Fibroblast of pulmonary artery (primary cell): ENCODE measurements around the gene NECTIN3.

Source experiments
- DNase-seq: peaks from one replicate; pipeline ENCODE4 v3.0.0-alpha.2; 2010; ENCODE audit warnings: low read depth
- H3K4me3 ChIP-seq: replicated peaks from 2 replicates; pipeline ENCODE4 v1.5.1; 2011; ENCODE audit warnings: low read depth, mild to moderate bottlenecking, control low read depth, low read length, moderate library complexity
- TF ChIP-seq, protein P1 (sequence below): IDR thresholded peaks from 2 replicates; pipeline ENCODE4 v1.5.1; 2011; ENCODE audit warnings: mild to moderate bottlenecking, control low read depth, low read length, inconsistent platforms; ENCODE audit errors: missing control alignments

Gene NECTIN3

DNA sequence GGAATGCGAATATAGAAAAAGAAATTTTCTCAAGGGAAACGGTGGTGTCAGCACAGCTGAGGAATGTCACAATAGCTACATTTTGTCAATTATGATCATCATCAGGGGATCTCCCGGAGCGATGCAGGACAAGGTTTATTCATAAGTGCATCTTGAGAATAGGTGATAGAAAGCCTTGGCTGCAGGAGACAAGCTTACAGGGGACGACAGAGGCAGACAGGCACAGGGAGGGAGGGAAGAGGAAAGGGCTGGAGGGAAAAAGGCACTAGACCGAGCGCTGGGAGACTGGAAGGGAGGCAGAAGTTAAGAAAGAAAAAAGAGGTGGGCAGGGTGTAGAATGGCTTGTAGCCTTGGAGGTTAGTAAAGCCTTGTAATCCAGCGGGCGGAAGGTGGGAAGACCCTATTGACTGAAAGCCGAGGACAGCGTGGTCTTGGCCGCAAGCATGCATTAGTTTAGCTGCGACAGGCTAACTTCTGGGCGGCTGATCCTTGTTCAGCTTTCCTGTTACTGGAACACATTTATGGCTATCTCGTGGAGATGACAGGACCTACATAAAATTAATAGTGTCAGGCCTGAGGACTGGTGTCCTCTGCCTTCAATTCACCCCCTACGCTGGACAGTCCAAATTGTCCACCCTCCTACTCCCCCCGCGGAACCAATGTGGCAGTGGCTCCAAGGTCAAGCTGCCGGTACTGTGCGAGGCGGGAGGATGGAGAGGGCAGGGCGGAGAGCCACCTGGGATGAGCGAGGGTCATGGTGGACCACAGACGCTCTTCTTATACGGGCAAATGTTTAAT is 1.4 kb upstream of the NECTIN3 start:
- TF ChIP-seq, protein P1, sequence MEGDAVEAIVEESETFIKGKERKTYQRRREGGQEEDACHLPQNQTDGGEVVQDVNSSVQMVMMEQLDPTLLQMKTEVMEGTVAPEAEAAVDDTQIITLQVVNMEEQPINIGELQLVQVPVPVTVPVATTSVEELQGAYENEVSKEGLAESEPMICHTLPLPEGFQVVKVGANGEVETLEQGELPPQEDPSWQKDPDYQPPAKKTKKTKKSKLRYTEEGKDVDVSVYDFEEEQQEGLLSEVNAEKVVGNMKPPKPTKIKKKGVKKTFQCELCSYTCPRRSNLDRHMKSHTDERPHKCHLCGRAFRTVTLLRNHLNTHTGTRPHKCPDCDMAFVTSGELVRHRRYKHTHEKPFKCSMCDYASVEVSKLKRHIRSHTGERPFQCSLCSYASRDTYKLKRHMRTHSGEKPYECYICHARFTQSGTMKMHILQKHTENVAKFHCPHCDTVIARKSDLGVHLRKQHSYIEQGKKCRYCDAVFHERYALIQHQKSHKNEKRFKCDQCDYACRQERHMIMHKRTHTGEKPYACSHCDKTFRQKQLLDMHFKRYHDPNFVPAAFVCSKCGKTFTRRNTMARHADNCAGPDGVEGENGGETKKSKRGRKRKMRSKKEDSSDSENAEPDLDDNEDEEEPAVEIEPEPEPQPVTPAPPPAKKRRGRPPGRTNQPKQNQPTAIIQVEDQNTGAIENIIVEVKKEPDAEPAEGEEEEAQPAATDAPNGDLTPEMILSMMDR: no peak
- peak overlapping the region; percentile 95 for H3K4me3 ChIP-seq
- peak; percentile 24 for DNase-seq

DNA sequence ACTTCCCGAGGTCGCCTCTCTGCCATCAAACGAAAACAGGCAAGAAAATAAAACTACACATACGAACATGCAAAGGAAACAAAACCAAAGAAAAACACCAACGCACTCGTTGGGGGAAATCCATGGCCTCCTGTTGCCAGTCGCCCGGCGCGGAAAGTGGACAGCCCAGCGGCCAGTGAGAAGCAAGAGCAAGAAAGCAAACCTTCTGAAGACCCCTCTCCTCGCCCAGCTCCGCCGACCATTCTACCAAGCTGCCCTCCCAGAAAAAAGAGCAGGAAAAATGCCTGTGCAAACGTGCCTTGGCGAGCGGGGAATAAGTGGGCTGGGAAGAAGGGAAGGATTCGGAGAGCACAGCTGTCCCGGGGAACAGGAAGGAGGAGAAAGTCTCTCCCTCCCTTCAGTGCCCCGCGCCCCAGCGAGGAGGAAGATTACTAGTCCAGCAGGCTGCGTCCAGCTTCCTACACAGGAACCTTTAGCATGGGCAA is 802 bp upstream of the NECTIN3 start:
- TF ChIP-seq, protein P1: no peak
- no peak for DNase-seq

DNA sequence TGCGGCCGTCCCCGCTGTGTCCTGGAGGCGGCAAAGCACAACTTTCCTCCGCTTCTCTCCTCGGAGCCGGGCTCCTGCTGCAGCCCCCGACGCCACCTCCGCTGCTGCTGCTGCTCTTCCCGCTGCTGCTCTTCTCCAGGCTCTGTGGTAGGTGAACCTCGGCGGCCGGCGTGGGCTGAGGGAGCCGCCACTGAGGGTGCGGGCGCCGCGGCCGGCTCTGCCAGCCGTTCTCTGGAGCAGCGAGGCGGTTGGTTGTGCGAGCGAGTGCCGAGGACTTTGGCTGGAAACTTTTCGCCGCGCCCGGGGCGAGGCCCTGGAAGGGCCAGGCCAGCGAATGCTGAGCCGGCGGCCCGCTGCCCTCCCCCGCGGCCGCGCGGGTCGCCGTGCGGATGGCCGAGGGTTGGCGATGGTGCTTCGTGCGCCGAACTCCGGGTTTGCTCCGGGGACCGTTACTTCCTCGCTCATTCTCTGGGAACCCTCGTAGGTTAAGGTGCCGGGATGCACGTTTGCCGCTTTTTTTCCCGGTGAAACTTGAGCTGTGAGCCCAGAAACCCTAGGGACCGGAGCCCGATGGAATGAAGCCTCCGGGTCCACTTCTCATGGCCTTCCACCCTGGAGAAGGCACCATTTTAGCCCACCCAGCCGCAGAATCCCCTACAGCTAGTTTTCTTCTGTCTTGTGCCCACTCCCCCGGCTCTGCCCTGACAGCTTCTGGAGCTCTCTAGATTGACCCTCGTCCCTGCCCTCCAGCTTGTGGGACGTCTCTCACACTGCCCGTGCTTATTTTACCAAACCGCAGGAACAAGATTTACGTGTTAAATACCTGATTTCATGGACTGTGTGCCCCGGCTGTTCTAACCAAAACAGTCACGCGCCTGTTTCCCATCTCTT is 660 bp downstream of the NECTIN3 start:
- H3K4me3 ChIP-seq: peak overlapping the region; percentile 95
- DNase-seq: peak; percentile 39
- TF ChIP-seq, protein P1: no peak

More for the DNA sequence above, 802 bp upstream of the NECTIN3 start:
- peak overlapping the region; percentile 95 for H3K4me3 ChIP-seq

DNA sequence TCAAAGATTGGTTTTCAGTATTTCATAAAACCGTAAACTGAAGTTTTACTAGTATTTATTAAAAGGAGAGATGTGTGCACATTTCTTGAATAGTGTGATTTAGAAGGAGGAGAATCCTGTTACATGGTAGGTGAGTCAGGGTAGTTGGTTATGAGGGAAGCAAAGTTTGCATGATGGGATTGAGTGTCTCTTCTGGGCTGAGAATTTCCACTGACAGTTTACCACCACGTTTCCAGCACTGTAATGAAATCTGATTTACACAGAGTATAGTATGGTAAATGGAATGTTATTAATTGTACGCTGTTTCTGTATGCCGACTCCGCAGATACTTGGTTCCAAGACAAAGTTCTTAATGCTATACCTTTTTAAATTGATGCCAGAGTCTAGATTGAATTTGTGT is 1.6 kb downstream of the NECTIN3 start:
- H3K4me3 ChIP-seq: peak overlapping the region; percentile 95
- TF ChIP-seq, protein P1: no peak
- peak; percentile 37 for DNase-seq

DNA sequence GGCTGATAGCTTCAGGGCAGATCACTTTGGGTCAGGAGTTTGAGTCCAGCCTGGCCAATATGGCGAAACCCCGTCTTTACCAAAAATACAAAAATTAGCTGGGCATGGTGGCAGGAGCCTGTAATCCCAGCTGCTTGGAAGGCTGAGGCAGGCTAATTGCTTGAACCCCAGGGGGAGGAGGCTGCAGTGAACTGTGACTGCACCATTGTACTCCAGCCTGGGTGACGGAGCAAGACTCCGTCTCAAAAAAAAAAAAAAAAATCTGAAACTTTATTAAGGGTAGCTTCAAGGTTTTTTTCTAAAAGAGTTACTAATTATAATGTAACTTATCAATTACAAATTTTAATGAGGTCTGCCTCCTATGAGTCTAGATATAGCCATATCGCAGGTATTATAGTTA is 5.1 kb downstream of the NECTIN3 start:
- TF ChIP-seq, protein P1: no peak
- no peak overlapping the region for H3K4me3 ChIP-seq
- DNase-seq: no peak

DNA sequence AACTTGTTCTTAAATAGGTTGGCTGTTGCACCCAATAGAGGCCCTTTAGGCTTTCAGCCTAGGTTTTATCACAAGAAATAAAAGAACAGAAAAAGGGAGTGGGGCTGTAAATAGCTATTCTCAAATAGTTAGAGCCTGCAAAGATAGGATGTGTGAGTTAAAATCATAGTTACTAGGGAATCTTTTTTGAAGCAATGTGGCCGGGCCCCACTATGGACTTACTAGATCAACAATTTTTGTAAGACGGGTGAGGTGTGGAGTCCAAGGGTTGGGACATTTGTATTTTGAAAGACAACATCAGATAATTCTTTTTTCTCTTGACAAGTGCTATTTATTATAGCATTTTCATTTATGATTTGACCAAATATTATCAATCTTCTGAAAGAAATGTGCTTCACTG is 5.8 kb downstream of the NECTIN3 start:
- TF ChIP-seq, protein P1: no peak
- DNase-seq: no peak
- H3K4me3 ChIP-seq: no peak overlapping the region
